ENCODE results near the gene STAC3. TPM values are rescaled to one million over a fixed set of nuclear protein-coding genes. Genes with fewer than 3 reads are reported as not detected.

STAC3 gene
- polyA plus RNA-seq, 1 experiment: 0.25 TPM

DNA sequence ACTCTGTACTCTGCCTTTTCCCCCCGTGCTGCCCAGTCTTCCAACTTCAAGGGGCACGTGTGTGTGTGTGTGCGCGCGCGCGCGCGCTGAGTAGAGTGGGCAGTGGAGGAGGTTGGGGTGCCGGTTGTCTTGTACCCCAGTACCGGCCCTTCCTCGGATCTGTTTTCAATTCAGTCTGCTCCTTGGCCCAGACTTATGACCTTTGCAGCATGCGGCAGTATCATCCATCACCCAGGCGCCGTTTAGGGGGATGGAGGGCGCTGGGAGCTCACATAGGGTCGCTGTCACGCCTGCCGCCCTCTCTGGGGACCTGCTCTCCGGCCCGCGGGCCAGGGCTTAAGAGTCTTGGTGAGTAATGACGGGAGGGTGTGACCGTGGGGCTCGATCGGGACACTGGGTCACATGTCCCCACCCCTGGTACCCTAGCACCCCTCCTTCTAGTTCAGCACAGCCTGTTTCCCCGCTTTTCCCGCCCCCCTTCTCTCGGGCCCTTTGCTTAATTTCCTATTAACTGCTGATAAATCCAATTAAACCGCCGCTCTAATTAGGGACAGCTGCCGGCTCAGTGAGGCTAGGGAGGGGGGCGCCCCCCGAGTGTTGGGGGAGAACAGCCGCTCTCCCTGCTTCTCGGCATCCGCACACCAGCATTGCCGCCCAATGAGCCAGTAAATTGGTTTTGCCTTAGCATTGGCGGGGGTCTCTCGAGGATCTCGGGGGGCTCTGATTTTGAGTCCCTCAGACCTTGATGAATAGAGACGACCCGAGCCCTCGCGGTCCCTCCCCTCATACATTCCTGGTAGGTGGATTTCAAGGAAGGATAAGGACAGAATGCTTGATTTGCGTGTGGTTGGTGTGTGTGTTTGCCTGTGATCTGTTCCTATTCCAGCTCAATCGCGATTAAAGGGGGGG lies 9.3 kb downstream of the STAC3 start:
- ChIA-PET POLR2A (interaction anchor here (0.6 to 4.5 kb wide), 2 partner anchors 12 to 244 kb away, joined by 4 to 58 read pairs; partner anchors contain the start of gene SHMT2), CTCF (interaction anchor here (0.6 to 10.5 kb wide), 20 partner anchors 9 to 217 kb away, joined by 3 to 161 read pairs (median 5); partner anchors contain the start of genes INHBE, NEMP1, NXPH4 and SHMT2)
- DNase-seq (ENCODE audit: low read depth, low spot score): no peak
- peaks cover 20% of the 10 kb centered on the region for H3K27me3 ChIP-seq (ENCODE audit: control insufficient read depth, insufficient read depth, low read length)
- peaks cover 3% of the 10 kb centered on the region; the same call in 1 of the 2 replicates for H3K9me3 ChIP-seq (ENCODE audit: control insufficient read depth, insufficient read depth, low read length)
- peak overlapping the region; percentile 68 for H3K4me3 ChIP-seq (ENCODE audit: low read depth, low read length)
- H3K27ac ChIP-seq (ENCODE audit: low read depth, low read length): no peak overlapping the region
- TF ChIP-seq, protein P1, sequence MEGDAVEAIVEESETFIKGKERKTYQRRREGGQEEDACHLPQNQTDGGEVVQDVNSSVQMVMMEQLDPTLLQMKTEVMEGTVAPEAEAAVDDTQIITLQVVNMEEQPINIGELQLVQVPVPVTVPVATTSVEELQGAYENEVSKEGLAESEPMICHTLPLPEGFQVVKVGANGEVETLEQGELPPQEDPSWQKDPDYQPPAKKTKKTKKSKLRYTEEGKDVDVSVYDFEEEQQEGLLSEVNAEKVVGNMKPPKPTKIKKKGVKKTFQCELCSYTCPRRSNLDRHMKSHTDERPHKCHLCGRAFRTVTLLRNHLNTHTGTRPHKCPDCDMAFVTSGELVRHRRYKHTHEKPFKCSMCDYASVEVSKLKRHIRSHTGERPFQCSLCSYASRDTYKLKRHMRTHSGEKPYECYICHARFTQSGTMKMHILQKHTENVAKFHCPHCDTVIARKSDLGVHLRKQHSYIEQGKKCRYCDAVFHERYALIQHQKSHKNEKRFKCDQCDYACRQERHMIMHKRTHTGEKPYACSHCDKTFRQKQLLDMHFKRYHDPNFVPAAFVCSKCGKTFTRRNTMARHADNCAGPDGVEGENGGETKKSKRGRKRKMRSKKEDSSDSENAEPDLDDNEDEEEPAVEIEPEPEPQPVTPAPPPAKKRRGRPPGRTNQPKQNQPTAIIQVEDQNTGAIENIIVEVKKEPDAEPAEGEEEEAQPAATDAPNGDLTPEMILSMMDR (IDR thresholded peaks at IDR 0.05; ENCODE audit: low read depth, low read length): no peak

DNA sequence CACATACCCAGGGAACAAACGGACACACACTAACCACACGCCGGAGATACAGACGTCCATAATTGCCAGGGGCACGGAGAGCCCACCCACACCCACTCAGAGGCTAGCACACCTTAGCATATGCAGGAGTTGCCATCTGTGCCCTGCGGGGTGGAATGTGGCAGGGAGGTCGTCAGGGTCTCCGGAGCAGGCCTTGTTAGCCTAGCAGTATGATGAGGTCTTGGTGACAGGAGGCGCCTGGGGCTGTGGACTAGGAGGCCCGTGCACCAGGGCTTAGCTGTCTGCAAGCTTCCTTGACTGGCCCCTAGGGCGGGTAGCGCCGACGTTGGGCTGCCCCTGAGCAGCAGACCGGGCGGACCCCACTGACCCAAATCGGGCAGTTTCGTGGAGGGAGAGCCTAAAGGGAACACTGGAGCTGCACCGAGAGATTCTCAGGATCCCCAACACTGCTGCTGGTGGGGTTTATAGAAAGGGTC lies 10.0 kb downstream of the STAC3 start:
- POLR2A ChIA-PET: interaction anchor here (4.5 kb wide), 1 partner anchor 11 kb away, joined by 58 read pairs; the partner anchor contains the start of gene SHMT2
- CTCF ChIA-PET: interaction anchor here (0.6 to 10.5 kb wide), 9 partner anchors 8 to 218 kb away, joined by 3 to 161 read pairs (median 5); partner anchors contain the start of genes NEMP1, NXPH4, SHMT2 and STAC3
- Histone ChIP-seq H3K27ac (ENCODE audit: low read depth, low read length) (no peak overlapping the region), H3K4me3 (ENCODE audit: low read depth, low read length) (peak overlapping the region; percentile 68), H3K27me3 (ENCODE audit: control insufficient read depth, insufficient read depth, low read length) (peaks cover 20% of the 10 kb centered on the region), H3K9me3 (ENCODE audit: control insufficient read depth, insufficient read depth, low read length) (peaks cover 3% of the 10 kb centered on the region; the same call in 1 of the 2 replicates)
- DNase-seq (ENCODE audit: low read depth, low spot score): no peak
- TF ChIP-seq, protein P1 (IDR thresholded peaks at IDR 0.05; ENCODE audit: low read depth, low read length): peak; percentile 2; the same call in 1 of the 2 replicates

DNA sequence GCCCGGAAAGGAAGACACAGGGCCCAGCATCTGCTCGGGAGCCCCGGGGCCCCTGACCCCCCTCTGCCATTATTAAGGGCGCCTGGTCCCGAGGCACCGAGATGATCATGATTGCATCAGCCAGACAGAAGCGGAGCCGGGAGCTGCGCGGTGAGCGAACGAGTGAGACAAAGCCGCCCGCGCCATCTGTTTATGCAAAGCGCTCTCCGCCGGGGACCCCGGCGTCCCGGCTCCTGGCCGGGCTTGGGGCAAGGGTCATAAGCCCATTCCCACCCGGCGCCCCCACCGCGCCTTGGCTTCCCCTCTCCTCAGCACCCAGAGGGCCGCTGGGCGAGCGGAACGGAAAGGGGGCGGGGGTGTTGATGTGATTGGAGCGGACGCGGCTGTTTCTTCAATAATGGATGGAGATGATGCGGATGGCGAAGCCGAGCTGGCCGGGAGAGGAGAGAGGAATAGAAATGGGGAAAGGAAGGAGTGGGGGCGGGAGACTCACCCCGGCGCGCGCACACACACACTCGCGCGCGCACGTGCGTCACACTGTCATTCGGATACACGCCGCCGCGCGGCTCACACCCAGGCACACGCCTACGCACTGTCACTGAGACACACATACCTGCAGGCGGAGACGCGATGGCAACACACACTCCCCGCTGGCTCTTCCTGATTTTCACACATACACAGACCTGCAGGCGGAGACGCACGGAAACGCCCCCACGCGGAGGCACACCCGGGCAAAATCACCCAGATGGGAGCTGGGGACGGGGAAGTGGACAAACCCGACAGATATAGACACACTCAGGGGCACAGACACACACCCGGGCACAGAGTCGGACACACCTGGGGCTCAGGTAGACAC lies 10.7 kb downstream of the STAC3 start:
- TF ChIP-seq, protein P1 (IDR thresholded peaks at IDR 0.05; ENCODE audit: low read depth, low read length): 0 out of 2 replicates have a peak, but pooled peaks have one; percentile 1
- Histone ChIP-seq H3K27ac (ENCODE audit: low read depth, low read length) (peak overlapping the region; percentile 89), H3K27me3 (ENCODE audit: control insufficient read depth, insufficient read depth, low read length) (peaks cover 20% of the 10 kb centered on the region)

DNA sequence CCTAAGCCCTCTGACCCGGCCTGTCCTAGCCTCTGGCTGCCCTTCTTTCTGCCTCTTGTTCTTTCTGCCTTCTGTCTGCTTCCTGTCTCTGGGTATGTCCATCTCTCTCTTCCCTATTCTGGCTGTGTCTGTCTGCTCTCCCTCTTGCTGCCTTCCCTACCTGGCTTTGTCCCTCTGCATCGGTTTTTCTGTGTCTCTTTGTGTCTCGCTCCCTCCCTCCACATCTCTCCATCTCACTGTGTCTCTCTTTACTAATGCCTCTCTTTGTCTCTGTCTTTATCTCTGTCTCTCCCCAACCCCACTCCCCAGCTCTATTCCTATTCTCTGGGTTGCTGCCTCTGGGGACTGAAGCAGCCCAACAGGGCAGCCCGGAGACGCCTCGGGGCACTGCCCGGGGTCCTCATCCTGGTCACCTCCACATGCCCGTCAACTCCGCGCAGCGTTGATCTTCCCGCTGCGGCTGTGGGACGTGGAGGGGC lies 11.4 kb downstream of the STAC3 start:
- DNase-seq (ENCODE audit: low read depth, low spot score): no peak
- TF ChIP-seq, protein P1 (IDR thresholded peaks at IDR 0.05; ENCODE audit: low read depth, low read length): no peak
- H3K27ac ChIP-seq (ENCODE audit: low read depth, low read length): peak overlapping the region; percentile 89
- H3K9me3 ChIP-seq (ENCODE audit: control insufficient read depth, insufficient read depth, low read length): peaks cover 3% of the 10 kb centered on the region; the same call in 1 of the 2 replicates
- CTCF ChIA-PET: interaction anchor here (0.7 to 10.5 kb wide), 10 partner anchors 9 to 213 kb away, joined by 3 to 161 read pairs (median 6); partner anchors contain the start of genes NXPH4, SHMT2 and STAC3
- H3K27me3 ChIP-seq (ENCODE audit: control insufficient read depth, insufficient read depth, low read length): peaks cover 20% of the 10 kb centered on the region
- POLR2A ChIA-PET: interaction anchor here (0.6 to 4.5 kb wide), 3 partner anchors 10 to 223 kb away, joined by 3 to 58 read pairs (median 4); partner anchors contain the start of gene SHMT2
- peak overlapping the region; percentile 68 for H3K4me3 ChIP-seq (ENCODE audit: low read depth, low read length)

More for the DNA sequence above, 10.7 kb downstream of the STAC3 start:
- H3K9me3 ChIP-seq (ENCODE audit: control insufficient read depth, insufficient read depth, low read length): peaks cover 3% of the 10 kb centered on the region; the same call in 1 of the 2 replicates
- DNase-seq (ENCODE audit: low read depth, low spot score): no peak
- POLR2A ChIA-PET: interaction anchor here (0.6 to 4.5 kb wide), 4 partner anchors 10 to 223 kb away, joined by 3 to 58 read pairs (median 4); partner anchors contain the start of gene SHMT2
- CTCF ChIA-PET: interaction anchor here (1.1 to 10.5 kb wide), 9 partner anchors 7 to 218 kb away, joined by 3 to 161 read pairs (median 7); partner anchors contain the start of genes NXPH4, SHMT2 and STAC3
- peak overlapping the region; percentile 68 for H3K4me3 ChIP-seq (ENCODE audit: low read depth, low read length)

All from AG04450 (cell line).